Activated CD8-positive, alpha-beta memory T cell treated with anti-CD3 and anti-CD28 coated beads for 36 hours (primary cell): ENCODE data around the gene WBP4. TPM values are rescaled to one million over a fixed set of nuclear protein-coding genes. Genes with fewer than 3 reads are reported as not detected.
"Not testable (repeated sequence)": the region's sequence is repeated elsewhere in the genome, so short reads cannot be mapped to it uniquely, and the experiment has no call there.

Experiments used
- CTCF ChIA-PET: fragments of 350-600 bp; sonication (Branson Sonifier 250); formaldehyde crosslinking; loops from one replicate; lab custom pipeline; 2021; ENCODE audit warnings: antibody characterized with exemption; lab: Charles Lee
- POLR2A ChIA-PET: fragments of 350-600 bp; sonication (Branson Sonifier 250); formaldehyde crosslinking; loops from one replicate; lab custom pipeline; 2021; ENCODE audit warnings: antibody characterized with exemption; lab: Charles Lee
- total RNA-seq, 2 experiments: library from RNA; stranded (reverse); gene quantifications; one replicate each; pipeline ENCODE4 v1.2.3, GENCODE V29; 2021

Gene WBP4
- total RNA-seq, 2 experiments from 2014 or later = 15.1 to 15.5 TPM

DNA sequence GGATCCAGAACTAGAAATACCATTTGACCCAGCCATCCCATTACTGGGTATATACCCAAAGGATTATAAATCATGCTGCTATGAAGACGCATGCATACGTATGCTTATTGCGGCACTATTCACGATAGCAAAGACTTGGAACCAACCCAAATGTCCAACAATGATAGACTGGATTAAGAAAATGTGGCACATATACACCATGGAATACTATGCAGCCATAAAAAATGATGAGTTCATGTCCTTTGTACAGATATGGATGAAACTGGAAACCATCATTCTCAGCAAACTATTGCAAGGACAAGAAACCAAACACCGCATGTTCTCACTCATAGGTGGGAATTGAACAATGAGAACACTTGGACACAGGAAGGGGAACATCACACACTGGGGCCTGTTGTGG is 24.8 kb upstream of the WBP4 start:
- POLR2A ChIA-PET, CTCF ChIA-PET: not testable (repeated sequence)

- POLR2A ChIA-PET = no interaction called here
- CTCF ChIA-PET = no interaction called here
Observed at GRCh38 chr13:41039746-41040145, 21.6 kb upstream of the WBP4 start.

- CTCF ChIA-PET = no interaction called here
- POLR2A ChIA-PET = interaction anchor here (0.5 kb wide), 1 partner anchor 393 kb away, joined by 4 read pairs; no protein-coding TSS in a partner anchor
Observed at GRCh38 chr13:41040584-41041334, 20.6 kb upstream of the WBP4 start.

GRCh38 chr13:41042419-41042818 is 18.9 kb upstream of the WBP4 start:
- CTCF ChIA-PET, POLR2A ChIA-PET: not testable (repeated sequence)

- ChIA-PET CTCF (no interaction called here), POLR2A (no interaction called here)
Observed at GRCh38 chr13:41048640-41049039, 12.7 kb upstream of the WBP4 start.

GRCh38 chr13:41049480-41050440 is 11.5 kb upstream of the WBP4 start:
- ChIA-PET POLR2A (no interaction called here), CTCF (interaction anchor here (1.5 kb wide), 1 partner anchor 26 kb away, joined by 4 read pairs; no protein-coding TSS in a partner anchor)

DNA sequence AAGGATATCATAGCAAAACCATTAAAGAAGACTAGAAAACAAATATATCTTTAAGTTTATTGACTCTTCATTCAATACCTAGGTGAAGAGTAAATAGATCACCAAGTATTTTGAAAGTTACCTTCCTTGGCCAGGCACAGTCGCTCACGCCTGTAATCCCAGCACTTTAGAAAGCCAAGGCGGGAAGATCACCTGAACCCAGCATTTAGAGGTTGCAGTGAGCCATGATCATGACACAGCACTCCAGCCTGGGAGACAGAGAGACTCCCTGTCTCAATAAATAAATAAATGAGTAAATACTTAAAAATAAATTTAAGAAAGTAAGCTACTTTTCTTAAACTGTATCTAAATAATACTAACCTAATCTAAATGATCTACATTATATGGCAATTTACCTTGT is 8.9 kb upstream of the WBP4 start:
- CTCF ChIA-PET = no interaction called here
- POLR2A ChIA-PET = no interaction called here

DNA sequence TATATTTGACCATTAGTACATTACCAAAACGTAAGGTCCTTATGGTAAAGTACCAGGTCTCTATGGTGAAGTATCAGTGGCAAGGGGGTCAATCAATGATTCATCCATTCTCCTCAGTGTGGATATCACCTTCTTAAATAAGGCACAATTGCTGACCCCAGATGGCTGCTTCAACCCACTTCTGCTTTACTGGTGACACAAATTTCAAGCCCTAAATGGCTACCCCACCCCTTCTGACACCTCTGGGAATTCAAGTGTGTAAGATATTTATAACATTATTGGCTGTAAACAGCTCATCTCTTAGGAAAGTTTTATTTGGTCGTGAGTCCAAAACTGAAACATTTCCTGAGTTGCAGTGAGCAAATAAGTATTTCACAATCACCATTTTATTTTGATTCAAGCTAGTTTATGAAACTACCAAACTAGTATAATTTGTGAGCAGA is 7.9 kb upstream of the WBP4 start:
- POLR2A ChIA-PET = no interaction called here
- CTCF ChIA-PET = interaction anchor here (1.1 to 1.3 kb wide), 2 partner anchors 79 to 210 kb away, joined by 3 read pairs; partner anchors contain the start of gene MTRF1

DNA sequence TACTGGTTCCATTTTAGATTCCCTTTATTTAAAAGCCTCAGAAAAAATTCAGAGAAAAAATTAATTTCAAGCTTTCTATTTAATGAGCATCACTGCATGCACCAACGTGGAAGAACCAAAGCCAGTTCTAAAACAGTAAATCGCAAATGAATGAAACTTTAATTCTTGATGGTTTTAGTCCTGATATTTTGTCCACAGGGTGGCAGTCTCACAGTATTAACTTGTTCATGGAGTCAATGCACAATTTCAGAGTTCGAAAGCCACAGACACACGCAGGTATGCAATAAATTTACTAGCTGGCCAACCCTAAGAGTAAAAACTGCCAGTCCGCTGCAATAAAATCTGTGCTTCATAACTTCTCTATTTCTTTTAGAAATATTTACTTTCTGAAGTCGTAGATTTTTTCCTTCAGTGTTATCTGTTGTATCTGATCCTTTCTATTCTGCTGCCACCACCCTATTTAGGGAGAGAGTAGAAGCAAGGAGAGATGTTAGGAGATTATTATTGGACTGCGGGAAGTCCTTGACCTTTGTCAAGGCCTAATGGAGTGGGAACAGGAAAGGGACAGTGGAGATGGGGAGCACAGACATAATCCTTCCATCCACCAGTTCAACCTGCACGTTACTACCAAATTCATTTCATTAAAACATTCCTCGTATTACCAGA is 7.0 kb upstream of the WBP4 start:
- POLR2A ChIA-PET = no interaction called here
- CTCF ChIA-PET = interaction anchor here (0.9 to 1.3 kb wide), 5 partner anchors 16 to 209 kb away, joined by 3 to 4 read pairs (median 3); partner anchors contain the start of gene MTRF1

DNA sequence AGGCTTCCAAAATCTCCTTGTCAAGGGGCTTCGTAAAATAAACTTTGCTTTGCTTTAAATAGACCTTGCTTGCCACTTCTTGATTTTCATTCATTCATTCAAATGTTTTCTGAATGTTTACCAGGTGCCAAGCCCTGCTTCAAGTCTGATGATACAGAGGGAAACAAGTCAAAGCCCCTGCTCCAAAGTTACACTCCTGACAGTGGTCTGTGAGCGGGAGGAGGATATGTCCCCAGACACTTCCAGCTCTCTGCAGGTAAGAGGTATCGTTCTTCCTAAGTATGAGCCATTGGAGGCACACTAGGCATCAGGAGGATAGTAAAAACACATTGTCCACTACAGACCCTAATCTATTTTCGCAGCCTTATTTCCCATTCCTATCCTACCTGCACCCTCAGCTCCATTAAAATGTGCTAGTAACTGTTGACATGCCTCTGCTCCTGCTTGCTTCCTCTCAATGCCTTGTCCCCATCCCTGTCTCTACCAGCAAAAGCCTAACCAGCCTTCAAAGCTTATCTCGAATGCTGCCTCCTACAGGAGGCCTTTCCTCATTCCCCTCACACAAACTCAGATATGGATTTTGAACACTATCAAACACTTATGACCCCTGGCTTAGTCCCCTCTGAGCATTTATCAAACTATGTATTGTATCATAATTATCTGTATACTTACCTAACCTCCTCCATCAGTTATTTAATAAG is 6.2 kb upstream of the WBP4 start:
- CTCF ChIA-PET = interaction anchor here (0.9 to 1.2 kb wide), 3 partner anchors 15 to 31 kb away, joined by 3 to 4 read pairs (median 3); no protein-coding TSS in a partner anchor
- POLR2A ChIA-PET = no interaction called here

GRCh38 chr13:41056194-41056593 is 5.1 kb upstream of the WBP4 start:
- CTCF ChIA-PET = no interaction called here
- POLR2A ChIA-PET = no interaction called here

DNA sequence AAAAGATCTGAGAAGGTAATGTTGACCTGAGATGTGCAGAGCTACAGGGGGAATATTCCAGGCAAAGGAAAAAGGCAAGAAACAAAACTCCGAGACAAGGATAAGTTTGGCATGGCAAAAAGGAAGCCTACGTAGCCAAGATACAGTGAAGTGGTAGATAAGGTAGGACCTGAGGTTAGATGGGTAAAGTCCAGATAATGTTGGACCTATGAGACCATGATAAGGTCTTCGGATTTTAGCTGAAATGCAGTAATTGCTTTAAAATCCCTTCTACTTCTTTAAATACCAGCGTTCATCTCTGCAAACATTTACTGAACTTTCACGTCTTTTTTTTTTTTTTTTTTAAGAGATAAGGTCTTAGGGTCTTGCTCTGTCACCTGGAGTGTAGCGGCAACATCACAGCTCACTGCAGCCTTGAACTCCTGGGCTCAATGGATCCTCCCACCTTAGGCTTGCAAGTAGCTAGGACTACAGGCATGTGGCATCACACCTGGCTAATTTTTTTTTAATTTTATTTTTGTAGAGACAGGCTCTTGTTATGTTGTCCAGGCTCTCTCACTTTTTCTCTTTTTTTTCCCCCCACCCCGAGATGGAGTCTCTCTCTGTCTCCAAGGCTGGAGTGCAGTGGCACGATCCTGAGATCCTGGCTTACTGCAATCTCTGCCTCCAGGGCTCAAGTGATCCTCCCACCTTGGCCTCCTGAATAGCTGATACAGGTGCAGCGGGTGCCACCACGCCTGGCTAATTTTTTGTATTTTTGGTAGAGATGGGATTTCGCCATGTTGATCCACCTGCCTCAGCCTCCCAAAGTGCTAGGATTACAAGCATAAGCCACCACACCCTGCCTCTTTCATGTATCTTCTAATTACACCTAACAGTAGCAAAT is 4.2 kb upstream of the WBP4 start:
- POLR2A ChIA-PET = interaction anchor here (0.5 kb wide), 1 partner anchor 70 kb away, joined by 5 read pairs; no protein-coding TSS in a partner anchor
- CTCF ChIA-PET = no interaction called here

- CTCF ChIA-PET = no interaction called here
- POLR2A ChIA-PET = no interaction called here
Observed at GRCh38 chr13:41058295-41059070, 2.8 kb upstream of the WBP4 start.

- CTCF ChIA-PET = interaction anchor here (0.6 kb wide), 1 partner anchor 283 kb away, joined by 5 read pairs; no protein-coding TSS in a partner anchor
- POLR2A ChIA-PET = interaction anchor here (1.6 kb wide), 1 partner anchor 42 kb away, joined by 3 read pairs; no protein-coding TSS in a partner anchor
Observed at GRCh38 chr13:41059456-41060081, 1.7 kb upstream of the WBP4 start.

GRCh38 chr13:41060082-41060723 is 1.1 kb upstream of the WBP4 start:
- ChIA-PET CTCF (interaction anchor here (0.6 to 0.9 kb wide), 3 partner anchors 9 to 284 kb away, joined by 4 to 5 read pairs (median 4); no protein-coding TSS in a partner anchor), POLR2A (interaction anchor here (1.2 to 1.7 kb wide), 3 partner anchors 35 to 43 kb away, joined by 3 to 5 read pairs (median 3); partner anchors contain the start of gene ELF1)

DNA sequence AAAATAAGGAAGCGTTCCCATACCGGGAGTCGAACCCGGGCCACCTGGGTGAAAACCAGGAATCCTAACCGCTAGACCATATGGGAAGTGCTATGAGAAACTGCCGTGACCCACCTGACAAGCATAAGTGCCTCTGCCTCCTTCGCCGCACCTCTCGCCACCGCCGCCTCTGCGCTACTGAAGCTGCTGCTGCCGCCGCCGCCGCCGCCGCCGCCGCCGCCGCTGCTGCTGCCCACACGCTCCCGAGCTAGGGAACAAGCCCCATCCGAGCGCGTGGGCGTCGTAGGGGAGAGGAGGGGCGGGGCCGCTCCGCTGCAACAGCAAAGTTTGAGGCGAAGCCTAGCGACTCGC is 610 bp upstream of the WBP4 start:
- ChIA-PET POLR2A (interaction anchor here (0.6 to 1.7 kb wide), 7 partner anchors 35 to 871 kb away, joined by 3 to 5 read pairs (median 3); partner anchors contain the start of gene ELF1), CTCF (interaction anchor here (0.6 to 1.3 kb wide), 5 partner anchors 10 to 133 kb away, joined by 3 to 4 read pairs (median 3); no protein-coding TSS in a partner anchor)
